ENCODE measurements around the gene FUT8. TPM values are rescaled to one million over a fixed set of nuclear protein-coding genes. Genes with fewer than 3 reads are reported as not detected.
"Not testable (repeated sequence)": the region's sequence is repeated elsewhere in the genome, so short reads cannot be mapped to it uniquely, and the experiment has no call there.

FUT8 gene
- total RNA-seq, 2 donors from 2014 or later = 50.3 to 89.9 TPM

- Mint-ChIP-seq H3K27ac (no peak overlapping the region), H3K4me1 (peaks cover 23% of the 10 kb centered on the region), H3K36me3 (ENCODE audit: low read depth) (peaks cover 69% of the 10 kb centered on the region), H3K4me3 (no peak overlapping the region), H3K27me3 (no peaks in the 10 kb centered on the region), H3K9me3 (peaks cover 4% of the 10 kb centered on the region)
- no peak for ATAC-seq (replicated peaks)
Measured at GRCh38 chr14:65456247-65456646, 43.7 kb downstream of the FUT8 start.

DNA sequence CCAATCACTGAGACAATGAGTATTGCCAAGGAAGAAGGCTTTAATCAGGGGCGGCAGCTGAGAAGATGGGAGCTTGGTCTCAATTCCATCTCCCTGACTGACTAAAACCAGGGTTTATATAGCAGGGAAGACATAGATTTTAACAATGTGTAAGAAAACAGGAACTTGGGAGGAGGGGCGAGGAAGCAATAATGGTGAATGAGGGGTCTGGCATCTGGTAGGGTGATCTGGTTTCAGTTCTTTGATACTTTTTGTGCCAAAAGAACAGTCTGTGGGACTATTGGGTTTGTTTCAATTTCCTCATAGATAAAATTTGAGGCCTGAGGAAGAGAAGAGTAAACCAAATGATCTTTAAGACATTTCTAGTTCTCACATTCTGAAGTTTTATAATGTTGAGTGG is 49.2 kb downstream of the FUT8 start:
- Mint-ChIP-seq H3K36me3 (ENCODE audit: low read depth) (peaks cover 70% of the 10 kb centered on the region), H3K27ac (peak overlapping the region; percentile 44), H3K4me1 (peaks cover 35% of the 10 kb centered on the region), H3K9me3 (no peaks in the 10 kb centered on the region), H3K27me3 (no peaks in the 10 kb centered on the region), H3K4me3 (peak overlapping the region; percentile 31)
- no peak for ATAC-seq (replicated peaks)

DNA sequence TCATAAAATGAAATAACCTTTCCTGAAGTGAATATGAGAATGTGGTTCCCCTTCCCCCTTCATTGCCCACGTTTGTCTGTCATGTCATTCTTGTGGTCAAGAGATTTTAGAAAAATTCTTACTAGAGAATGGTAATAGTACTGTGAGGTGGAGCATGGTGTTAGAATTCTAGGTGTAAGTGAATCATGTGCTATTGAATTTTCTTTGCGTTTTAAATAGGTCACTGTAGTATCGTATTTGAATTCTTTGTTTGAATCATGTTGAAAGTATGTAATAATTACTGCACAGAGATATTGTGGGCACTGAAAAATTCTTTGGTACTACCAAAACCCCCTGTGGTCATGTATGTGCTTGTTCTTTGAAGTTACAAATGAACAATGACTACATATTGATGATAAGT is 49.9 kb downstream of the FUT8 start:
- peak overlapping the region; percentile 31 for H3K4me3 Mint-ChIP-seq

DNA sequence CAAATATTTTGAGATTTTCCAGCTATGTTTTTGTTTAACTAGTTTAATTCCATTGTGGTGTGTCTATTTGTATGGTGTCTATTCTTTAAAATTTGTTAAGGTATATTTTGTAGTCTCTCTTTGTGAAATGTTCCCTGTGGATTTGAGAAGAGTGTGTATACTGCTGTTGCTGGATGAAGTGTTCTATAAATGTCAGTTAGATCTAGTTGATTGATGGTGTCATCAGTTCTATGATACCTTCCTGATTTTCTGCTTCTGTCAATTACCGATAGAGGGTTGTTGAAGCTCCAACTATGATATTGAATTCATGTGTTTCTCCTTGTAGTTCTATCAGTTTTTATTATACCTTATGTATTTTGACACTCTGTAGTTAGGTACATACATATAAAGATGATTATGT is 53.1 kb downstream of the FUT8 start:
- no peaks in the 10 kb centered on the region for H3K9me3 Mint-ChIP-seq
- no peaks in the 10 kb centered on the region for H3K27me3 Mint-ChIP-seq
- peaks cover 44% of the 10 kb centered on the region for H3K4me1 Mint-ChIP-seq
- H3K27ac Mint-ChIP-seq = no peak overlapping the region
- no peak for ATAC-seq (replicated peaks)
- no peak overlapping the region for H3K4me3 Mint-ChIP-seq
- H3K36me3 Mint-ChIP-seq (ENCODE audit: low read depth) = peaks cover 62% of the 10 kb centered on the region

More for the DNA sequence above, 49.9 kb downstream of the FUT8 start:
- Mint-ChIP-seq H3K9me3 (no peaks in the 10 kb centered on the region), H3K36me3 (ENCODE audit: low read depth) (peaks cover 69% of the 10 kb centered on the region), H3K4me1 (peaks cover 35% of the 10 kb centered on the region), H3K27ac (peak overlapping the region; percentile 44), H3K27me3 (no peaks in the 10 kb centered on the region)
- ATAC-seq (replicated peaks) = peak; percentile 95

DNA sequence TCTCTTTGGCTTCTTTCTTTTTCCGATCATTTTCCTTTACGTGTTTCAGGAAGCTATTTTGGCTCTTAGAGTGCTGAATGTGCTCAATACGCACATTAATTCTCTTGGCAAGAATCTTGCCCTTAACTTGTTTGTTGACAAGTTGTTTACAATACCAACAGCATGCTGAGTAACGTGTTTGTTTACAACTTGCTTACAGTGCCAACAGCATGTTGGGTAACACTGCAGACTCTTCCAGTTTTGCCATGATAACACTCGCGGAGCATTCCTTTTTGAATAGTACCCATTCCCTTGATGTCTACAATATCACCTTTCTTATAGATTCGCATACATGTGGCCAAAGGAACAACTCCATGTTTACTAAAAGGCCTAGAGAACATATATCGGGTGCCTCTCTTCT is 55.4 kb downstream of the FUT8 start:
- H3K9me3 Mint-ChIP-seq; H3K27ac Mint-ChIP-seq; ATAC-seq (replicated peaks); H3K4me3 Mint-ChIP-seq; H3K27me3 Mint-ChIP-seq: not testable (repeated sequence)
- Mint-ChIP-seq H3K4me1 (peaks cover 35% of the 10 kb centered on the region), H3K36me3 (ENCODE audit: low read depth) (peaks cover 45% of the 10 kb centered on the region)

GRCh38 chr14:65469903-65470302 is 57.4 kb downstream of the FUT8 start:
- Mint-ChIP-seq H3K27ac (no peak overlapping the region), H3K27me3 (no peaks in the 10 kb centered on the region), H3K9me3 (no peaks in the 10 kb centered on the region), H3K36me3 (ENCODE audit: low read depth) (peaks cover 40% of the 10 kb centered on the region), H3K4me1 (peaks cover 30% of the 10 kb centered on the region), H3K4me3 (no peak overlapping the region)
- ATAC-seq (replicated peaks) = no peak

DNA sequence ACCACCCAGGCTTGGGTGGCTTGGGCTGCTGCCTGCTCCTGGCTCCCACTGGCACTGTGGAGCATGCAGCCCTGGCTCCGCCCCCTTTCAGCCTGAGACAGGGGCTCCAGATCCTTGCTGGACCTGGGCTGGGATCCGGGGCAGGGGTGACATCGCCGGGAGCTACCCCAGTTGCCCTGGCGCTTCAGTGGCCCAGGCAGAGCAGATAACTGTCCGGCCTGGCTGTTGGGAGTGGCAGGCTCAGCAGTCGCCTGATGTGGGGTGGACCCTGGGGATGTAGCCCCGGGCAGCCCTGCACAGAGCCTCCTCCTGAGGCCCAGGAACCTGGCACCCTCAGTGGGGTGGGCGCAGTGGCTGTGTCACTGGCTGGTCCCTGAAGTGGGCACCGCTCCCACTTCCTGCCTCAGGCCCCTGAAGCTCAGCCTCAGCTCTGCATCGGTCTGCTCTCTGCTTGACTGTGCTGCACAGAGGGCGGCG is 57.9 kb downstream of the FUT8 start:
- no peak overlapping the region for H3K4me3 Mint-ChIP-seq
- no peaks in the 10 kb centered on the region for H3K27me3 Mint-ChIP-seq
- peak; percentile 15 for ATAC-seq (replicated peaks)
- no peak overlapping the region for H3K27ac Mint-ChIP-seq
- H3K4me1 Mint-ChIP-seq = peaks cover 30% of the 10 kb centered on the region
- no peaks in the 10 kb centered on the region for H3K9me3 Mint-ChIP-seq
- H3K36me3 Mint-ChIP-seq (ENCODE audit: low read depth) = peaks cover 44% of the 10 kb centered on the region

DNA sequence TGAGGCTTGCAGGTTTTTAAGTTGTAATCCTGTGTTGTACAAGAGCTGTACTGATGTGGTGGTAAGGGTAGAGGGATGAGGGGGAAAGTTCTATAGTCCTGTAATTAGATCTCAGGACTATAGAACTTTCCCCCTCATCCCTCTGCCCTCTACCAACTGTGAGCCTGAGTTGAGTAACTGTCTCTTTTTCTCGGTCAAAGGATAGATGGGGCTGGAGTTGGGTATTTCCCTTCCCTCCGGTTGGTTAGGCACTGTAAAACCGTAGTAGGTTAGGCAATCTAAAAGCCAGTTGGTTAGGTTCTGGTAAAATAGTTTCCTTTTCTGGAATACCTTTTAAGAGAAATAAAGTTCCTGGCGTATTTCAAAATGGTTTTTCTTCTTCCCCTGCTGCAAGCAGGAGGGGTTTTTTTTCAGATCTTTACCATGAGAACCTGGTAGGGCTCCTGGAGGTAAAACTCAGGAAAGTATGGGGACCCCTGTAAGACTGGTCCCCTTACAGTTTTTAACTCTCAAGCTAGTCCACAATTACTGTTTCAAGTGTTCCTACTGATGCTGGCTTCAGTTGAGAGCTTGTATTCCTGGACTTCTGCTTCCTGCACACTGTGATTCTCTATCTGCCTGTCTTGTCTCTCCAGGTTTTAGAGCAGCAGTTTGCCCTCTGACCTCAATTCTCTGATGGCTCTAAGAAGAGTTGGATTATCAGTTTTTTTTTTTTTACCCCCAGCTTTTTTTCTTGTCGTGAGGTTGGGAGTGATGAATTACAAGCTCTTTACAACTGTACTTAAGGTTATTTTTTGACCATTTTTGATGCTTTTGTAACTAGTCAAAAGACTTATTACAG is 58.7 kb downstream of the FUT8 start:
- ATAC-seq (replicated peaks) = peak; percentile 99
- Mint-ChIP-seq H3K36me3 (ENCODE audit: low read depth) (peaks cover 39% of the 10 kb centered on the region), H3K4me3 (peak overlapping the region; percentile 32), H3K4me1 (peaks cover 33% of the 10 kb centered on the region), H3K27me3 (no peaks in the 10 kb centered on the region), H3K27ac (no peak overlapping the region), H3K9me3 (no peaks in the 10 kb centered on the region)

DNA sequence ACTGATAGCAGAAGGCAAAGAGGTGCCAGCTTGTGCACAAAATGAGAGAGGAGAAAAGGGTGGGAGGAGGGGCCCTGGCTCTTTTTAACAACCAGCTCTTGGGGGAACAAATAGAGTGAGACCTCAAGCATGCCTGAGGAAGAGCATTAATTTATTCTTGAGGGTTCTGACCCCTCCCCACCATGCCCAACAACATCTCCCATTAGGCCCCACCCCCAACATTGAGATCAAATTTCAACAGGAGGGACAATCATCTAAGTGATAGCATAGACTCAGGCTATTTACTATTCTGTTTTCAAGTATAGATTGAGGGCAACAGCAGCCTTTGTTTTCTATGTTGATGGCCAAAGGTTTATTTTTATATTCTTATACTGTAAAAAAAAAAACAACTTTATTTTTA is 59.7 kb downstream of the FUT8 start:
- no peak for ATAC-seq (replicated peaks)
- no peaks in the 10 kb centered on the region for H3K9me3 Mint-ChIP-seq
- H3K27ac Mint-ChIP-seq = no peak overlapping the region
- peaks cover 35% of the 10 kb centered on the region for H3K4me1 Mint-ChIP-seq
- H3K4me3 Mint-ChIP-seq = no peak overlapping the region
- no peaks in the 10 kb centered on the region for H3K27me3 Mint-ChIP-seq
- peaks cover 34% of the 10 kb centered on the region for H3K36me3 Mint-ChIP-seq (ENCODE audit: low read depth)

GRCh38 chr14:65476273-65476941 is 63.9 kb downstream of the FUT8 start:
- Mint-ChIP-seq H3K36me3 (ENCODE audit: low read depth) (peaks cover 29% of the 10 kb centered on the region), H3K4me1 (peaks cover 43% of the 10 kb centered on the region), H3K27ac (no peak overlapping the region), H3K27me3 (no peaks in the 10 kb centered on the region), H3K9me3 (no peaks in the 10 kb centered on the region), H3K4me3 (peak overlapping the region; percentile 2)
- ATAC-seq (replicated peaks) = peak; percentile 95

GRCh38 chr14:65476942-65477318 is 64.4 kb downstream of the FUT8 start:
- no peaks in the 10 kb centered on the region for H3K9me3 Mint-ChIP-seq
- peaks cover 33% of the 10 kb centered on the region for H3K36me3 Mint-ChIP-seq (ENCODE audit: low read depth)
- peak; percentile 18 for ATAC-seq (replicated peaks)
- no peaks in the 10 kb centered on the region for H3K27me3 Mint-ChIP-seq
- no peak overlapping the region for H3K27ac Mint-ChIP-seq
- H3K4me1 Mint-ChIP-seq = peaks cover 38% of the 10 kb centered on the region
- H3K4me3 Mint-ChIP-seq = no peak overlapping the region

- Mint-ChIP-seq H3K9me3 (no peaks in the 10 kb centered on the region), H3K4me1 (peaks cover 43% of the 10 kb centered on the region), H3K4me3 (peak overlapping the region; percentile 17), H3K36me3 (ENCODE audit: low read depth) (peaks cover 33% of the 10 kb centered on the region), H3K27ac (no peak overlapping the region), H3K27me3 (no peaks in the 10 kb centered on the region)
- no peak for ATAC-seq (replicated peaks)
Measured at GRCh38 chr14:65478017-65478416, 65.5 kb downstream of the FUT8 start.

- Mint-ChIP-seq H3K4me3 (peak overlapping the region; percentile 10), H3K36me3 (ENCODE audit: low read depth) (peaks cover 33% of the 10 kb centered on the region), H3K27ac (no peak overlapping the region)
Measured at GRCh38 chr14:65478596-65478995, 66.1 kb downstream of the FUT8 start.

GRCh38 chr14:65479386-65479785 is 66.9 kb downstream of the FUT8 start:
- no peaks in the 10 kb centered on the region for H3K27me3 Mint-ChIP-seq
- H3K36me3 Mint-ChIP-seq (ENCODE audit: low read depth) = peaks cover 28% of the 10 kb centered on the region
- no peak overlapping the region for H3K27ac Mint-ChIP-seq

More at GRCh38 chr14:65478596-65478995, 66.1 kb downstream of the FUT8 start:
- no peaks in the 10 kb centered on the region for H3K9me3 Mint-ChIP-seq
- H3K4me1 Mint-ChIP-seq = peaks cover 46% of the 10 kb centered on the region
- H3K27me3 Mint-ChIP-seq = no peaks in the 10 kb centered on the region
- peak; percentile 69 for ATAC-seq (replicated peaks)

More at GRCh38 chr14:65479386-65479785, 66.9 kb downstream of the FUT8 start:
- H3K9me3 Mint-ChIP-seq = no peaks in the 10 kb centered on the region
- no peak for ATAC-seq (replicated peaks)
- H3K4me3 Mint-ChIP-seq = no peak overlapping the region
- H3K4me1 Mint-ChIP-seq = peaks cover 43% of the 10 kb centered on the region

Measured in activated T-helper 17 cell treated with anti-CD3 and anti-CD28 coated beads, Interleukin-2, amount 50 U/mL, for 72 hours (primary cell).